Osteoblast (primary cell): ENCODE measurements around the gene ADAM12. TPM values are rescaled to one million over a fixed set of nuclear protein-coding genes. Genes with fewer than 3 reads are reported as not detected.
A peak's percentile ranks its signal among the peaks of the same experiment; 100 is the strongest.

Experiments
- DNase-seq: peaks from one replicate; pipeline ENCODE4 v3.0.0; 2011; ENCODE audit warnings: low spot score, mixed read lengths; ENCODE audit not compliant: insufficient read length; ENCODE audit errors: missing footprints
- H2AFZ ChIP-seq: 2 replicates; pipeline ENCODE4 v1.6.0; 2011; ENCODE audit warnings: mild to moderate bottlenecking, low read length
- H3K27ac ChIP-seq: 2 replicates; pipeline ENCODE4 v1.5.1; 2011; ENCODE audit warnings: mild to moderate bottlenecking, low read depth, low read length, moderate library complexity
- H3K27me3 ChIP-seq: 2 replicates; pipeline ENCODE4 v1.6.0; 2012; ENCODE audit warnings: mild to moderate bottlenecking, control low read depth, inconsistent platforms, low read length, moderate library complexity; ENCODE audit not compliant: insufficient read depth
- H3K36me3 ChIP-seq: 2 replicates; pipeline ENCODE4 v1.5.1; 2011; ENCODE audit warnings: mild to moderate bottlenecking, low read length, control low read depth, moderate library complexity; ENCODE audit not compliant: insufficient read depth
- H3K4me1 ChIP-seq: 2 replicates; pipeline ENCODE4 v1.5.1; 2011; ENCODE audit warnings: mild to moderate bottlenecking, low read length, control low read depth, moderate library complexity; ENCODE audit not compliant: insufficient read depth
- H3K4me2 ChIP-seq: 2 replicates; pipeline ENCODE4 v1.6.0; 2011; ENCODE audit warnings: mild to moderate bottlenecking, low read length; ENCODE audit not compliant: insufficient read depth
- H3K4me3 ChIP-seq: fragments of 200-600 bp; sonication (generic); 3 replicates; pipeline ENCODE4 v1.5.1; 2012; ENCODE audit warnings: mild to moderate bottlenecking, low read length, inconsistent platforms; ENCODE audit not compliant: insufficient read depth
- H3K79me2 ChIP-seq: 2 replicates; pipeline ENCODE4 v1.6.0; 2012; ENCODE audit warnings: mild to moderate bottlenecking, low read length, control low read depth, inconsistent platforms; ENCODE audit not compliant: insufficient read depth
- H3K9me3 ChIP-seq: 2 replicates; pipeline ENCODE4 v1.5.1; 2011; ENCODE audit warnings: low read depth, low read length, control low read depth
- H4K20me1 ChIP-seq: 2 replicates; pipeline ENCODE4 v1.6.0; 2012; ENCODE audit warnings: mild to moderate bottlenecking, low read length, control low read depth; ENCODE audit not compliant: insufficient read depth
- CTCF ChIP-seq: IDR thresholded peaks from 2 replicates; pipeline ENCODE4 v1.5.1; 2011; ENCODE audit warnings: mild to moderate bottlenecking, low read depth, low read length, moderate library complexity; ENCODE audit errors: extremely low read depth
- total RNA-seq: library from RNA; depleted of rRNA; stranded (reverse); fragments of >200 nt; gene quantifications from 2 replicates; pipeline ENCODE4 v1.2.3, GENCODE V29; 2012

Gene ADAM12
- total RNA-seq, 1 donor: 345 TPM

- H3K27me3 ChIP-seq: no peaks in the 10 kb centered on the region
- no peak overlapping the region for H3K4me3 ChIP-seq
- DNase-seq: no peak
- H2AFZ ChIP-seq: no peak overlapping the region
- peaks cover 45% of the 10 kb centered on the region for H3K79me2 ChIP-seq
- peaks cover 12% of the 10 kb centered on the region for H3K36me3 ChIP-seq
- TF ChIP-seq CTCF: no peak
- no peak overlapping the region for H3K4me2 ChIP-seq
- no peaks in the 10 kb centered on the region for H4K20me1 ChIP-seq
- H3K4me1 ChIP-seq: peaks cover 35% of the 10 kb centered on the region
- peak overlapping the region; percentile 85 for H3K27ac ChIP-seq
- H3K9me3 ChIP-seq: no peaks in the 10 kb centered on the region
Measured at GRCh38 chr10:126185676-126186447, 202.4 kb downstream of the ADAM12 start.

DNA sequence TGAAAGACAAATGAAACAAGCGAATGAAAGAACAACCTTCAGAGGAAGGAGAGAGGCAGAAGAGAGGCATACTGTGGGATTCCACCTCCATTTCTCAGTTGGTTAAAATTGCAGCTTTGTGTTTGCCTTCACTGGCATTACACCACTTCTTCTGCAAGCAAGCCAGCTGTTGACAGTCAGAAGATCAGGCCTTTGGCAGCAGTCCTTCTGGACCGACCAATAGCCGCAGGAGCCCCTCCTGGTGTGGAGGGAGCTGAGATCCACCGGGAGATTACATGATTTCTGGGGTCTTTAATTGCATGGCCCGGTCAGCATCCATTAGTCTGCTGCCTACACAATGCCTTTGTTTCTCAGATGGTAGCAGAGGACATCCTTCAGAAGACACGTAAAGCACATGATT, 206.7 kb downstream of the ADAM12 start:
- H2AFZ ChIP-seq: no peak overlapping the region
- DNase-seq: no peak
- H3K9me3 ChIP-seq: no peaks in the 10 kb centered on the region
- H3K36me3 ChIP-seq: peaks cover 17% of the 10 kb centered on the region
- no peak for TF ChIP-seq CTCF
- no peak overlapping the region for H3K27ac ChIP-seq
- no peaks in the 10 kb centered on the region for H4K20me1 ChIP-seq
- peaks cover 30% of the 10 kb centered on the region for H3K4me1 ChIP-seq
- H3K27me3 ChIP-seq: no peaks in the 10 kb centered on the region
- no peak overlapping the region for H3K4me3 ChIP-seq
- peaks cover 31% of the 10 kb centered on the region for H3K79me2 ChIP-seq
- no peak overlapping the region for H3K4me2 ChIP-seq

GRCh38 chr10:126179637-126180036, 208.6 kb downstream of the ADAM12 start:
- Histone ChIP-seq H3K27me3 (no peaks in the 10 kb centered on the region), H3K4me1 (peaks cover 13% of the 10 kb centered on the region), H3K27ac (no peak overlapping the region), H4K20me1 (no peaks in the 10 kb centered on the region), H3K36me3 (peaks cover 21% of the 10 kb centered on the region), H3K4me3 (no peak overlapping the region), H2AFZ (no peak overlapping the region), H3K79me2 (peaks cover 32% of the 10 kb centered on the region), H3K4me2 (no peak overlapping the region), H3K9me3 (no peaks in the 10 kb centered on the region)
- no peak for DNase-seq
- TF ChIP-seq CTCF: no peak

- peaks cover 33% of the 10 kb centered on the region for H3K79me2 ChIP-seq
- no peak overlapping the region for H2AFZ ChIP-seq
- no peaks in the 10 kb centered on the region for H4K20me1 ChIP-seq
- peaks cover 13% of the 10 kb centered on the region for H3K4me1 ChIP-seq
- H3K36me3 ChIP-seq: peaks cover 15% of the 10 kb centered on the region
- no peak overlapping the region for H3K4me3 ChIP-seq
- H3K9me3 ChIP-seq: no peaks in the 10 kb centered on the region
- H3K4me2 ChIP-seq: peak overlapping the region; percentile 35
- DNase-seq: no peak
- peak overlapping the region; percentile 72 for H3K27ac ChIP-seq
- TF ChIP-seq CTCF: no peak
- no peaks in the 10 kb centered on the region for H3K27me3 ChIP-seq
Measured at GRCh38 chr10:126177417-126178030, 210.8 kb downstream of the ADAM12 start.
